GM23248 (cell line): ENCODE results near the gene FHOD1.

Experiments used
- EZH2 ChIP-seq: fragments of 200-600 bp; sonication (generic); IDR thresholded peaks from 2 replicates; pipeline ENCODE4 v1.6.1; 2018; ENCODE audit warnings: antibody characterized with exemption, mild to moderate bottlenecking; ENCODE audit not compliant: insufficient read depth, poor library complexity, severe bottlenecking
- EZH2phosphoT487 ChIP-seq: fragments of 200-600 bp; sonication (generic); IDR thresholded peaks from 2 replicates; pipeline ENCODE4 v1.6.1; 2018; ENCODE audit warnings: antibody characterized with exemption, moderate library complexity, mild to moderate bottlenecking, low read depth; ENCODE audit not compliant: insufficient read depth

DNA sequence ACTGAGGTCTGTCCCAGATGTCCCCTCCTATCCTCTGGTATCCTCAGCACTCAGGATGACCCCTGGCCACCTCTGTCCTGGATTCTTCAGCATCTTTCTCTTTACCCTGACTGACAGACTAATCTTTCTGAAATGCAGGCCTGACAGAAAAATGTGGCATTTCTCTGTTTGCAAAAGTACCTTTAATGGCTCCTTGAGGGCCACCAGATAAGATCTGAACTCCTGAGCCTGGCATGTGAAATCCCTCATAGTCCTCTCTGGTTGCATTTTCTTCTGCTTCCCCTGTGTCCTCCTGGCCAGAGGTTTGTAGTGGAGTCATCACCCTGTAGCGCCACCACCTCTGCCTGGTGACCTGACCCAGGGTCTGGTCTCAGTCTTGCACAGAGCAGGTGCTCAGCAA lies 50.4 kb downstream of the FHOD1 start:
- TF ChIP-seq EZH2 (no peak), EZH2phosphoT487 (no peak)
